DMS79 treated with DMSO at 0.1 percent for 48 hours (cell line): ENCODE results near the gene ANP32A.

Experiments used
- DNase-seq: peaks from one replicate; lab custom pipeline; 2025; lab: John Stamatoyannopoulos, UW

ANP32A gene

DNA sequence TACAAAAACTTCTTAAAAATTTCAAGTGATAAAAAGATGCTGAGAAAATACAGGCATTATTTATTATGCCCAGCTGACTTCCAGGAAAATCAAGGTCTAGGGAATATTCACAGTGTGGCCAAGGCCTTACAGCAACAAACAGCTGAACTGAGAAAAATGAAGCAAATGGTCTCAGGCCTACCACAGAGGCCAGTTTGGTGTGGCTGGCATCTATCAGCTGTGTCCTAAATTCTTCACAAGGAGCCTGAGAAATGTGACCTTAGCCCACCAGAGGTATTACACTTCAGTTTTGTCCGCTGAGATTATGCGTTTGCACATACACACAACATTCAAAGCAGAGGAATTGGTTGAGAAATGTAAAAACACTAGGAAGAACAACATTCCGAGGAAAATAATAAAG is 77.4 kb downstream of the ANP32A start:
- DNase-seq: no peak

DNA sequence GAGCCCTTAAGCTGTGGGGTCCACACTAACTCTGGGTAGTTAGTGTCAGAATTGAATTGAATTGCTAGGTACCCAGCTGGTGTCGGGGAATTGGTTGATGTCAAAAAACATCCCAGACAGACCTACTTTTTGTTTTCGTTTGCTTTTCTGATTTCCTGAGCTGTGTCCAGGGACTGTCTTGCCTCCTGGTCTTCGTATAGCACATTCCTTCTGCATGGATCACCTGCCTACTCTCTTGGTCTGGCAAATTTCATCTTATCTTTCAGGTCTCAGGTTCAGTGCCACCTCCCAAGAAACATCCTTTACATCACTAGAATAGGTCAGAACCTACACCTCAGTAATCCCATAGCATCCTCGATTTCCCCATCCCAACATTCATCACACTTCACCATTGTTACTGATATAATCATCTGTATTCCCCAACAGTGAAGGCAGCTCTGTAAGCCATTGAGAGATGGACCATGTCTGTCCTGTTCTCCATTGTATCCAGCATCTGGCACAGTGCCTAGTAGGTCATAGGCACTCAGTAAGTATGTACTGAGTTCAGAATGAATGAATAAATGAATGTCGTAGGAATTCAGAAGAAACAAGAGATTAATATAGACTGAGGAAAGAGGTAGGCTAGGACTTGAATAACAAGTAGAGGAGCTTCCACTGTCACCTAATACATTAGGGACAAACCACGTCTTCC is 81.2 kb downstream of the ANP32A start:
- no peak for DNase-seq

GRCh38 chr15:68735610-68736009 is 85.1 kb downstream of the ANP32A start:
- DNase-seq: no peak

- DNase-seq: no peak
These were observed 85.8 kb downstream of the ANP32A start for GRCh38 chr15:68734881-68735280.

- no peak for DNase-seq
These were observed 86.3 kb downstream of the ANP32A start for GRCh38 chr15:68734352-68734751.

DNA sequence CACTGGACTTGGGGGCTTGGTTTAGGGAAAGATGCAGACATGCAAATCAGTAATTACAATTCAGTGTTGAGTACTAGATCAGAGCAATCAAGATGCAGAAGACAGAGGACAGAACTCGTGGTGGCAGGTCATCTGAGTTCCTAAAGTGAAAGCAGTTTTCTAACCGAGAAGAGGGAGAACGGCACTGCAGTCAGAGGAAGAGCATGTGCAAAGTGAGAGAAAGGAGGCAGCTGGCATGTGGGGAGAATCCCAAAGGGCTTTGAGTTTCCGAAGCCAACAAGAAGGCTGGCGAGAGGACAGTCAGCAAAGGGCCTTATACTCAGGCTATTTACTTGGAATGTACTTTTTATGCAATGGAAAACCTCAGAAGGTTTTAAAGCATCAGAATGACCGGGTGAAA is 87.0 kb downstream of the ANP32A start:
- DNase-seq: no peak

- DNase-seq: no peak
These were observed 88.2 kb downstream of the ANP32A start for GRCh38 chr15:68732451-68732850.

DNA sequence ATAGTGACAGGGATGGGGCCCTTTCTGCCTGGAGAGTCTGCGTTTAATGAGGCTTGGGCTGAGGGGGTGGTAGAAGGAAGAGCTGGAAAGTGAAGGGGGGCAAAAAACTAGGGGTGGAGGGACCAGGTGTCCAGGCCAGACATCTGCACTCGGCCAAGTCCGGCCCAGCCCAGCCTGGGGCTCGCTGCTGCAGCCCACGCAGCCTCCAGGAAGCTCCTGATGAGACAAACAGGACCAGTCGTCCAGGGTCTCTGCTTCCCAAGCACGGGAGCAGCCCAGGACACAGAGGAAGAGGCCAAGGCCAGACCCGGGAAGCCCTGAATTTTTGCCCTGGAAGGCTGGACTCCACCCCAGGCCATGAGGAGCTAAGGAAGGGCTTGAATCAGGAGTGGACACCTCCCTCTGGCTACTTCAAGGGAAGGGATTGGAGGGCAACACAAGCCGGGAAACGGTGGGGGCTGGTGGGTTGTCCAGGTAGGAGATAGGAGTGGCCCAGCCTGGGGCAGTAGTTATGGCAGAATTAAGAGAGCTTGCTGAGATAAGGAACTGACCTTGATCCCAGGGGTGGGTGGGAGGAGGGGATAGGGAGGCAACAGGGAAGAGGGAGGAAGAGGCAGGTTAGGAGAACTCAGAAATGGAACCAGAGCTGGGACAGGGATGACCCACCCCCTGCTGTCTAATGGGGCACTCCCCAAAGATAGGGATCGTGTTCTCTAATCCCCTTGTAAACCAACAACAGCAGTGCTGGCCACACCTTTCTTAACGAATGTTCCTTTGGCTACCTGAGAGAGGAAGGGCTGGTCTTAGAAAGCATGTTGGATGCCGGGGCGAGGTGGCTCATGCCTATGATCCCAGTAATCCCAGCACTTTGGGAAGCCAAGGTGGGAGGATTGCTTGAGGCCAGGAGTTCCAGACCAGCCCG is 89.5 kb downstream of the ANP32A start:
- no peak for DNase-seq

DNA sequence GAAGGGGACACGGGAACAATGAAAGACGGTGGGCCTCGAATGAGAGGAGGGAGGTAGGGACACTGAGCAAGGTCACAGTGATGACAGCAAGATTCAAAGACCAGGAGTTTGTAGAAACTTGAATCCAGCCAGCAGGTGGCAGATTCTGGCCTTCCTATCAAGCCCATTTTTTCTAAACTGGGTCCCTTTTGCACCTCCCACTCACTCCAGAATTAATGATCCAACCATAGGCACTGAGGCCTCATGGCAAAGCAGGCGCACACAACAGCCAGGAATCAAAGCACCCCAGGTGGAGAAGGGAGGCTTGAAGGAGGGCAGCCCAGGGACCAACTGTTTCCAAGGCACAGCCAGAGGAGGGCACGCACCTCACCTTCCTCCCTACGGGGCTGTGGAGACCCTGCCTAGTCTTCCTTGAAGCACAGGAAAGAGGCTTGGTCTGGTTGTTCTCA is 90.2 kb downstream of the ANP32A start:
- peak; percentile 38 for DNase-seq

GRCh38 chr15:68729789-68730411 is 90.8 kb downstream of the ANP32A start:
- peak; percentile 27 for DNase-seq
